ENCODE measurements around the gene POP7.

POP7 gene

DNA sequence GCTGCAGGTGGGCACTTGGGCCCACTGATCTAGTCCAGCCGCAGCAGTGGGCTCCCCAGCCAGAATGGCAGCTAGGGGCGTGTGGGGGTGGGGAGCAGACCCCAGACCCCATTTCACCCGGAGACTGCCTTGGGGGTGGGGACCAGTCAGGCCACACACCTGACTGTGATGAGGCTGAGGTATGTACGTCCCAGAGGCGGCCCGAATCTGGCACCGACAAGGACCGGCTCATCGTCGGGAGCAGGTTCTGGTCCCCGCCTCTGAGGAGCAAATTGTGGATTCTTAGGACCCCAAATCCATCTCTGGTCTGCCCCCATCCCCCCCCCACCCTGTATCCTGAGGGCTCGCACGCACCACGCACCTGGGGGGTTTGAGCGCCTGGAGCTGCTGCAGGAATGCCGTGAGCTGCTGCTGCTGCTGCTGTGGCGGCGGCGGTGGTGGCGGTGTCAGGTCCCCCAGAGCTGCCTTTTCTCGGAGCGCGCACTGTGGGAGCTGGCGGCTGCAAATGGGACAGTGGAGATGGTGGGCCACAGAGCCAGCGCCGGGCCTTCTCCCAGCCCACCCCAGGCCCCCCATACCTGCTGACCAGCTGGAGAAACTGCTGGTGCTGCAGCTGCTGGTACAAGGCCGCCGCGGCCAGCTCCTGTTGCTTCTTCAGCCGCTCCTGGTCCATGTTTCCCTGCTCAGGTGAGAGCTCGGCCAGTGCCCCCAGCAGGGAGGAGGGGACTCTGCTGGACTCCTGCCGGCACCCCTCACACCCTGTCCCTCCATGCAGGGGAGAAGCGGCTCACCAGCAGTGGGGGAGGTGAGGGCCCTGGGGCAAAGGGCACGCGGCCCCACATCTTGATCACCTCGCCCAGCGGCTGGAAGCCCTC, 22.0 kb upstream of the POP7 start:
- no peaks in the 10 kb centered on the region for H3K9me2 ChIP-seq (replicated peaks; ENCODE audit: control insufficient read depth, low read length)
- H3K27ac ChIP-seq (ENCODE audit: low read depth, low read length), result no peak overlapping the region
- TF ChIP-seq, protein P1, sequence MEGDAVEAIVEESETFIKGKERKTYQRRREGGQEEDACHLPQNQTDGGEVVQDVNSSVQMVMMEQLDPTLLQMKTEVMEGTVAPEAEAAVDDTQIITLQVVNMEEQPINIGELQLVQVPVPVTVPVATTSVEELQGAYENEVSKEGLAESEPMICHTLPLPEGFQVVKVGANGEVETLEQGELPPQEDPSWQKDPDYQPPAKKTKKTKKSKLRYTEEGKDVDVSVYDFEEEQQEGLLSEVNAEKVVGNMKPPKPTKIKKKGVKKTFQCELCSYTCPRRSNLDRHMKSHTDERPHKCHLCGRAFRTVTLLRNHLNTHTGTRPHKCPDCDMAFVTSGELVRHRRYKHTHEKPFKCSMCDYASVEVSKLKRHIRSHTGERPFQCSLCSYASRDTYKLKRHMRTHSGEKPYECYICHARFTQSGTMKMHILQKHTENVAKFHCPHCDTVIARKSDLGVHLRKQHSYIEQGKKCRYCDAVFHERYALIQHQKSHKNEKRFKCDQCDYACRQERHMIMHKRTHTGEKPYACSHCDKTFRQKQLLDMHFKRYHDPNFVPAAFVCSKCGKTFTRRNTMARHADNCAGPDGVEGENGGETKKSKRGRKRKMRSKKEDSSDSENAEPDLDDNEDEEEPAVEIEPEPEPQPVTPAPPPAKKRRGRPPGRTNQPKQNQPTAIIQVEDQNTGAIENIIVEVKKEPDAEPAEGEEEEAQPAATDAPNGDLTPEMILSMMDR (IDR thresholded peaks at IDR 0.05; ENCODE audit: low read depth, low read length, poor library complexity, severe bottlenecking), result no peak
- TF ChIP-seq EZH2phosphoT487 (IDR thresholded peaks at IDR 0.05; ENCODE audit: borderline replicate concordance, low read length), result no peak
- H3F3A ChIP-seq (ENCODE audit: control insufficient read depth, insufficient read depth), result peaks cover 15% of the 10 kb centered on the region
- no peak overlapping the region for H3K4me2 ChIP-seq (ENCODE audit: low read length)
- H3K27me3 ChIP-seq (ENCODE audit: control insufficient read depth, low read length), result no peaks in the 10 kb centered on the region
- H3K9me3 ChIP-seq (ENCODE audit: control insufficient read depth, insufficient read depth, low read length), result no peaks in the 10 kb centered on the region
- no peak overlapping the region for H3K4me3 ChIP-seq (ENCODE audit: low read length)
- H4K20me1 ChIP-seq (ENCODE audit: control insufficient read depth, insufficient read depth, low read depth, low read length), result peaks cover 11% of the 10 kb centered on the region
- H3K4me1 ChIP-seq (ENCODE audit: control insufficient read depth, low read length), result no peaks in the 10 kb centered on the region
- H3K79me2 ChIP-seq (ENCODE audit: control insufficient read depth, low read length), result peaks cover 14% of the 10 kb centered on the region
- H3K36me3 ChIP-seq (ENCODE audit: control insufficient read depth, low read length), result peaks cover 97% of the 10 kb centered on the region

DNA sequence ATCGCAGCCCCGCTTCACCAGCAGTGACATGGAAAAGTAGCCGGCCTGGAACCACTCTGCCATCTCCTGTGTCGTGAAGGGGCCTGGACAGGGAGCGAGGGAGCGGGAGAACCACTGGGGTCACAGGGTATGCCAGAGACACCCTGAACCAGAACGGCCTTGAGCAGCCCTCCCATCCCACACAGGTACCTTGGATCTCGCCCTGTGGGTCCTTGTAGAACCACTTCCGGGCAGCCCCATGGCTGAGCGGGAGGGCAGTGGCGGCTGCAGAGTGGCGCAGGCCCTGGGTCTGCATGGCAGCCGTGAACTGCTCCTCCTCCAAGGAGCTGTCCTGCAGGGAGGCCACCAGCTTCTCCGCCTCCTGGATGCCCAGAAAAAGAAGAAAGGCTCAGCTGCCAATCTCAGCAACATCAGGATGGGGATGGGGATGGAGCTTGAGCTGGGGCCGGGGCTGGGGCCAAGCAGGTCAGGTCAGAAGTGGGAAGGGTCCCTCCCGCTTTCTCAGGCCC, 21.3 kb upstream of the POP7 start:
- Histone ChIP-seq H3K36me3 (ENCODE audit: control insufficient read depth, low read length) (peaks cover 98% of the 10 kb centered on the region), H3K4me2 (ENCODE audit: low read length) (no peak overlapping the region), H3K27me3 (ENCODE audit: control insufficient read depth, low read length) (no peaks in the 10 kb centered on the region), H3K27ac (ENCODE audit: low read depth, low read length) (no peak overlapping the region), H3K79me2 (ENCODE audit: control insufficient read depth, low read length) (peaks cover 21% of the 10 kb centered on the region), H3K9me3 (ENCODE audit: control insufficient read depth, insufficient read depth, low read length) (no peaks in the 10 kb centered on the region), H3K4me1 (ENCODE audit: control insufficient read depth, low read length) (0 out of 2 replicates have a peak, but pooled peaks cover 1% of the 10 kb centered on the region), H3F3A (ENCODE audit: control insufficient read depth, insufficient read depth) (peaks cover 15% of the 10 kb centered on the region), H3K9me2 (replicated peaks; ENCODE audit: control insufficient read depth, low read length) (no peaks in the 10 kb centered on the region), H4K20me1 (ENCODE audit: control insufficient read depth, insufficient read depth, low read depth, low read length) (peaks cover 17% of the 10 kb centered on the region), H3K4me3 (ENCODE audit: low read length) (no peak overlapping the region)
- no peak for TF ChIP-seq EZH2phosphoT487 (IDR thresholded peaks at IDR 0.05; ENCODE audit: borderline replicate concordance, low read length)
- TF ChIP-seq, protein P1 (IDR thresholded peaks at IDR 0.05; ENCODE audit: low read depth, low read length, poor library complexity, severe bottlenecking), result no peak

DNA sequence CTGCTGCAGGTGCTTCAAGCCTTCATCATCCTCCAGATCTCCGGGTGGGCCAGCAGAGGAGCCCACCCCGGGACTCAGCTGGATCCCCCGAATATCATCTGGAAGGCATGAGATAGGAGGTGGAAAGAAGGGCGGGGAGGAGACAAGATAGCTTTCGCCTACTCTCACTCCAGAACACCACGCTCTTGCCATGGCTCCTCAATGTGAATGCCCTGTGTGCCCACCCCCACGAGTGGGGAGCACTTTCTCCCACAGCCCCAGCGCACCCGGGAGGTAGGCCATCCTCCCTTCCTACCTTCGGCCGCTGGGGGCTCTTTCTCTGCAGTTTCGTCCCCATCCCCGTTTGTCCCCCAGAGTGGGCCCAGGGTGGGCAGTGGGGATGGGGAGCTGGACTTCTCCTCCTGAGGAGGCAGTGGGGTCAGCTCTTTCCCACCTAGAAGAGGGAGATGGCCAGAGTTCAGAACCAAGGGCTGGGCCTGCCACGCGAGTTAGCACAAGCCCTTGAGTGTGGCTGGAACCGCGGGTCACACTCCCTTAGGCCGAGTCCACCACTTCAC, 20.8 kb upstream of the POP7 start:
- no peaks in the 10 kb centered on the region for H3K9me3 ChIP-seq (ENCODE audit: control insufficient read depth, insufficient read depth, low read length)
- peaks cover 26% of the 10 kb centered on the region for H3K79me2 ChIP-seq (ENCODE audit: control insufficient read depth, low read length)
- no peak for TF ChIP-seq EZH2phosphoT487 (IDR thresholded peaks at IDR 0.05; ENCODE audit: borderline replicate concordance, low read length)
- TF ChIP-seq, protein P1 (IDR thresholded peaks at IDR 0.05; ENCODE audit: low read depth, low read length, poor library complexity, severe bottlenecking), result no peak
- no peak overlapping the region for H3K27ac ChIP-seq (ENCODE audit: low read depth, low read length)
- peaks cover 6% of the 10 kb centered on the region; the same call in 1 of the 2 replicates for H3K4me1 ChIP-seq (ENCODE audit: control insufficient read depth, low read length)
- H3K9me2 ChIP-seq (replicated peaks; ENCODE audit: control insufficient read depth, low read length), result no peaks in the 10 kb centered on the region
- no peaks in the 10 kb centered on the region for H3K27me3 ChIP-seq (ENCODE audit: control insufficient read depth, low read length)
- no peak overlapping the region for H3K4me3 ChIP-seq (ENCODE audit: low read length)
- H3F3A ChIP-seq (ENCODE audit: control insufficient read depth, insufficient read depth), result peaks cover 11% of the 10 kb centered on the region
- H3K36me3 ChIP-seq (ENCODE audit: control insufficient read depth, low read length), result peaks cover 98% of the 10 kb centered on the region
- H4K20me1 ChIP-seq (ENCODE audit: control insufficient read depth, insufficient read depth, low read depth, low read length), result peaks cover 22% of the 10 kb centered on the region
- H3K4me2 ChIP-seq (ENCODE audit: low read length), result no peak overlapping the region

All from DOHH2 (cell line).